ENCODE results near the gene HACD1. TPM values are rescaled to one million over a fixed set of nuclear protein-coding genes. Genes with fewer than 3 reads are reported as not detected.

Gene HACD1, protein sequence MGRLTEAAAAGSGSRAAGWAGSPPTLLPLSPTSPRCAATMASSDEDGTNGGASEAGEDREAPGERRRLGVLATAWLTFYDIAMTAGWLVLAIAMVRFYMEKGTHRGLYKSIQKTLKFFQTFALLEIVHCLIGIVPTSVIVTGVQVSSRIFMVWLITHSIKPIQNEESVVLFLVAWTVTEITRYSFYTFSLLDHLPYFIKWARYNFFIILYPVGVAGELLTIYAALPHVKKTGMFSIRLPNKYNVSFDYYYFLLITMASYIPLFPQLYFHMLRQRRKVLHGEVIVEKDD
- total RNA-seq, result 0.27 TPM in 1 of 2 replicates, not detected in the other

- intact Hi-C loops (cut with micrococcal nuclease), result loop anchor here (1.0 kb wide), 1 partner anchor 27 kb away; the partner anchor contains the start of gene STAM
Measured at GRCh38 chr10:17617031-17617911, at the start of gene HACD1. TSS of gene HACD1 (minus strand) at chr10:17617374. CDS start at chr10:17617339, 35 bp downstream.

DNA sequence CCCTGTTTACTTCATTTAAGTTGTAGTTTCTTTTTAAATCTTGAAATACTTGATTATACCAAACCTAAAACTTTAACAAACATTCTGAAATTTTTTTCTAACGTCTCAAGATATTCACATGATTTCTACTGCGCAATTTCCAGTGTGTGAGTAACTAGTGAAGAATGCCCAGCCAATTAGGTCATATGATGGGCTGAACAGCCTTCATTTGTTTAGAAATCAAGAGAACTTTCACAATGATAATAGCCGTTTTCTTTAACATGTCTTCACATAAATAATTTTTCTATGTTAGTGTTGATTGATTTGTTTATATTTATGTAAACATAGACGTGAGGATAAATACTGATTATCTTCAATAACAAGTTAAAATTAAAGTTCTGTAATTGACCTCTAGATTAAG, 48.6 kb upstream of the HACD1 start:
- intact Hi-C loops (cut with micrococcal nuclease), result no loop called here

DNA sequence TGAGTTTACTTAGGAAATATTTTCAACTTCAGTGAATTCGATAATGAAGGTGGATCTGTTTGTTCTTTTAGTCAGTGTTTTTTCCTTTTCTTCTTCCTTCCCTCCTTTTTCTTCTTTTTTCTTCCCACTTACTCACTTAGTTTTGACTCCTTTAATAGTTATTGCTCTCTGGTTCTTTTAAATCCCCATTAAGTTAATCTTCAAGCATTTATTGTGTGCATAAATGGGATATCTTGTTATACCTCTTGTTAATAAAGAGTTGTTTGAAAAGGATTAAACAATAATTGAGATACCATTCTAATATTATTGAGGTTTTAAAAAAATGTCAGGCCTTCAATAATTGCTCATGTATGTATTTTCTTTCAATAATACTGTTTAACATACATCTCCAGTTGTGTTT, 46.3 kb upstream of the HACD1 start:
- intact Hi-C loops (cut with micrococcal nuclease), result no loop called here

GRCh38 chr10:17662193-17663138, 45.3 kb upstream of the HACD1 start:
- intact Hi-C loops (cut with micrococcal nuclease), result no loop called here

DNA sequence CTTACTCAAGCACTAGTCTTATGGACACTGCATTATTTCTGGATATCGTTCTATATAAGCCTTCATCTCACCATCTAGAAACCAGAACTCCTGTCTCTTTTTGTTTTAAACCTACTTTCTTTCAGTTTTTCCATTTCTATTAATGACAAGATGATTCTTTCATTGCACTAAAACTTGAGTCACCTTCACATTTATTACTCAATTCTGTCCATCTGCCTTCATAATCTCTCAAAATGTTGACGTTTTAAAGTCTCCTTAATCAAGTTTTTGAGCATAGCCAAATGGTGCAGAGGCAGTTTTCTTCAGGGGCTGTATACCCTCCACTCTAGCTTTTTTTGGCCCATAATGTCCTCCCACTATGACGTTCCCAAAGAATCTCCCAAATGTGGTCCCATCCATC, 44.3 kb upstream of the HACD1 start:
- intact Hi-C loops (cut with micrococcal nuclease), result no loop called here

DNA sequence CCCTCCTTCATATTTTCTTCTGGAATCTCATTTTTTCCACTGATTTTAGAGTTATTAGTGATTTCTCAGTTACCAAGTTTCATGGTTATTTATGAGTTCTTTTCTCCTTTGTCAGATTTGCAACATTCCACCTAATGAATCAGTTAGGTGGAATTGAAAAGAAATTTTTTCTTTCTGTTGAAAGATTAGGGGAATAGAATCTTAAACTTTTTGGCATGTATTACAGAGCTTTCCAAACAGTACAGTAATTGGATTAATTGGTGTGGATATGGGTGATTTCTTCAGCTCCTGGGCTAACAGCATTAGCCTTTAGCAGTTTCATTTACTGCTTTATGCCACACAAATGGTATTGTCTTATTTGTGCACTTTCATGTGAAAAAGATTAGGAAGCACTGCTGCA, 43.7 kb upstream of the HACD1 start:
- intact Hi-C loops (cut with micrococcal nuclease), result no loop called here

DNA sequence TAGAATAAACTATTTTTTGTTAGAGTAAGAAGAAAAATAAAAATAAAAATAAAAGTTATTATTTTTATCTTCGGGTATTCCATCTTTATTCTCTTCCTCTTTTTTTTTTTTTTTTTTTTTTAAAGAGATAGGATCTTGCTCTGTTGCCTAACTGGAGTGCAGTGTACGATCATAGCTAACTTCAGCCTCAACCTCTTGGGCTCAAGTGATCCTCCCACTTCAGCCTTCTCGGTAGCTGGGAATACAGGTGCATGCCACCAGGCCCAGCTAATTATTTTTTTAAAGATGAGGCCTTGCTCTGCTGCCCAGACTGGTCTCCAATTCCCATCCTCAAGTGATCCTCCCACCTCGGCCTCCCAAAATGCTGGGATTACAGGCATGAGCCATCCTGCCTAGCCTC, 42.2 kb upstream of the HACD1 start:
- intact Hi-C loops (cut with micrococcal nuclease), result no loop called here

DNA sequence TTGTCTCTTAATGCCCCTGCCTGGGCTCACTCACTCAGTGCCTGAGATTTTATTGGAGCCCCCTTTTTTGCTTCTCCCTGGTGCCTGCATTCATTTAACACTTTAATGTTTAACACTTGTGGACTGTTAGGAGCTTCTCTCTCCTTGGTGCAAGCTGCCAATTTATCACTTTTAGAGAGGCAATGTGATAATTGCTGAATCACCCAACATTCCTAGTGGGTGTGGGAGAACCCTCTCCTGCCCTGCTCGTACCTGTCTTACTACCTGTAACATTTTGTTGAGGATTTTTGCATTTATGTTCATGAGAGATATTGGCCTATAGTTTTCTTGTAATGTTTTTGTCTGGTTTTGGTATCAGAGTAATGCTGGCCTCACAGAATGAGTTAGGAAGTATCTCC, 39.9 kb upstream of the HACD1 start:
- intact Hi-C loops (cut with micrococcal nuclease), result no loop called here

DNA sequence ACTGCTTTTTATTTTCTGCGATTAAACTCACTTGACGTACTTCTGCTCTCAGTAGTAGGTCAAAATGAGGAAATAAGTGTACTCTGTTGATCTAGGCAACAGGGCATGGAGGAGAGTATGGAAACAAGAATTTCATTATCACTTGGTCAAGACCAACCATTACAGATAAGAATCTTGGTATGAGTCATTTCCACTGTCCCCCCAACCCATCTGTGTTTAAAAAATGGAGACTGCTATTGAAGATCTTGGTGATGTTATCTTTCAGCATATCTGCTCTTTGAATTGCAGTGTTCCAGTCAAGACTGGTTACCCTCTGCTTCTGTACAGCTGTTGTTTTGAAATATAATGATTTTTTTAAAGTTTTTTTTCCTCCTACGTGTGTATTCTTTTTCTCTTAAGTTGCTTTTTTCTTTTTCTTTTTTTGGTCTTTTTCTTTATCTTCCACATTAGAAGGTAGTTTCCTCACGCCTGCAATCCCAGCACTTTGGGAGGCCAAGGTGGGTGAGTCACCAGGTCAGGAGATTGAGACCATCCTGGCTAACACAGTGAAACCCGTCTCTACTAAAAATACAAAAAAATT, 38.5 kb upstream of the HACD1 start:
- intact Hi-C loops (cut with micrococcal nuclease), result loop anchor here (1.0 kb wide), 1 partner anchor 9 kb away; no protein-coding TSS in a partner anchor

- intact Hi-C loops (cut with micrococcal nuclease), result loop anchor here (1.0 kb wide), 1 partner anchor 9 kb away; no protein-coding TSS in a partner anchor
Measured at GRCh38 chr10:17655009-17655408, 37.8 kb upstream of the HACD1 start.

DNA sequence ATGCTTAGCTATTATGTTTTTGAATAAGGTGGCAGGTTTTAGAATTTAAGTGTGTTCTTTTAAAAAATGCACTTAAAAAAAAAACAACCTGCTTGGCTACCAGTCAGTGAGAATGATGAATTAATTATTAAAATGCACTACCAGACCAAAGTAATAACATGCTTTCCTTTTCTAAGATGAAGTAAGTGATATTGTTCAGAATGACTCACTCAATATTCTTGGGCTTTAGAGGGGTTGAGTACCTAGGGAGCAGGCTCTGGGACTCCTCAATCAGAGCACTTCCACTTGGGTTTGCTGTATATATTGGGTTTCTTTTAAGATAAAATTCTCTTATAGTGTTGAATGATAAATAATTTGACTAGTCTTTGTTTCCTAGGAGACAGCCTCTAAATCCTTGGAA, 35.4 kb upstream of the HACD1 start:
- intact Hi-C loops (cut with micrococcal nuclease), result no loop called here

GRCh38 chr10:17651896-17652295, 34.7 kb upstream of the HACD1 start:
- intact Hi-C loops (cut with micrococcal nuclease), result no loop called here

DNA sequence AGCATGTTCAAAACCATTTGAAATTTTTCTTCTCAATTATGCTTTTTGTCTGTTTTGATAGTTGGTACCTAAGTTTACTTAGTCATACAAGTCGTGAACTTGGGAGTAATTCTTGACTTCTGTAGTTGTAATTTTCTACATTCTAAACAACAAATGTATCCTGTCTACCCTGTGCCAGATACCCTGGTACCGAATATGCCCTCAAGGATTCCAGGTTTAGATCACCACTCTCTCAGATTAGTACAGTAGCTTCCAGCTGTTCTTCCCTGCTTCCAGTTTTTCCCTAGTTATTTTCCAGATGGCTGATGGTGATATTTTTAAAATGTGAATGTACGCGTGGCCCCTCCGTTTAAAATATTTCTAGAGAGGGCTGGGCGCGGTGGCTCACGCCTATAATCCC, 33.2 kb upstream of the HACD1 start:
- intact Hi-C loops (cut with micrococcal nuclease), result no loop called here

- intact Hi-C loops (cut with micrococcal nuclease), result loop anchor here (5.0 kb wide), 1 partner anchor 623 kb away; no protein-coding TSS in a partner anchor
Measured at GRCh38 chr10:17649836-17650235, 32.7 kb upstream of the HACD1 start.

GRCh38 chr10:17649052-17649451, 31.9 kb upstream of the HACD1 start:
- intact Hi-C loops (cut with micrococcal nuclease), result loop anchor here (5.0 kb wide), 1 partner anchor 622 kb away; no protein-coding TSS in a partner anchor

DNA sequence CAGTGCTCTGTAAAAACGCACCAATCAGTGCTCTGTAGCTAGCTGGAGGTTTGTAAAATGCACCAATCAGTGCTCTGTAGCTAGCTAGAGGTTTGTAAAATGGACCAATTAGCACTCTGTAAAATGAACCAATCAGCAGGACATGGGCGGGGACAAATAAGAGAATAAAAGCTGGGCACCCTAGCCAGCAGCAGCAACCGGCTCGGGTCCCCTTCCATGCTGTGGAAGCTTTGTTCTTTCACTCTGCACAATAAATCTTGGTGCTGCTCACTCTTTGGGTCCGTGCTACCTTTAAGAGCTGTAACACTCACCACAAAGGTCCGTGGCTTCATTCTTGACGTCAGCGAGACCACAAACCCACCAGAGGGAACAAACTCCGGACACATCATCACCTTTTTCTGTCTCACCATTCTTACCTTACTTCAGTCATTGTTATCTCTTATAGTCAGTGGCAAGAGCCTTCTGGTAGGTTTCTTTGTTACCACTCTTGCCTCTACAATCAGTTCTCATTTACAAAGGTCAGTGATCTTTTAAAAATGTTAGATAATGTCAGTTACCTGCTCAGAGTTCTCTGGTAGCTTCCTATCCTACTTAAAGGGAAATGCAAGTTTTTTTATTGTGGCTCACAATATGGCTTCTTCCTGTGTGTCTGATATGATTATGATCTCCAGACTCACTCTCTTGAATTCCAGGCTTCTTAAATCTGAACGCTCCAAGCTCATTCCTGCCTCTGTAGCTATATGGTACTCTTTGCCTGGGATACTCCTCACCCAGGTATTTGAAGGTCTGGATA, 31.3 kb upstream of the HACD1 start:
- intact Hi-C loops (cut with micrococcal nuclease), result loop anchor here (5.0 kb wide), 1 partner anchor 621 kb away; no protein-coding TSS in a partner anchor

DNA sequence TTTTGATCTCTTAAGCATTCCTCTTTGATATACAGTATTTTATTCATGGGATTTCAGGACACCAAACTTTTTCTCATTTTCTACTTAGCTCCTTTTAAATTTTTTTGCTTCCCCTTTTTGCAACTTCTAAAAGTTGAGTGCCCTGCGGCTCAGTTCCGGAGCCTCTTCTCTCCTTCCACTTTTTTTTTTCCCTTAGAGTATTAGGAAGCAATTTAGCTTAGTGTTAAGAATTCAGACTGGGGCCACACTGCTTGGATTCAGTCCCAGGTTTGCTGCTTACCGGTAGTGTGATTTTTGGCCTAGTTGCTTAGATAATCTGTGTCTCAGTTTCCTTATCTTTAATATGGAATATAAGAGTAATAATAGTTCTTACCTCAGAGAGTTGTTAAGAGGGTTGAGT, 30.2 kb upstream of the HACD1 start:
- intact Hi-C loops (cut with micrococcal nuclease), result loop anchor here (2.0 to 5.0 kb wide), 2 partner anchors 620 to 1011 kb away; partner anchors contain the start of gene ARL5B

- intact Hi-C loops (cut with micrococcal nuclease), result loop anchor here (1.0 to 5.0 kb wide), 4 partner anchors 10 to 1013 kb away; partner anchors contain the start of gene ARL5B
Measured at GRCh38 chr10:17645621-17646345, 28.6 kb upstream of the HACD1 start.

DNA sequence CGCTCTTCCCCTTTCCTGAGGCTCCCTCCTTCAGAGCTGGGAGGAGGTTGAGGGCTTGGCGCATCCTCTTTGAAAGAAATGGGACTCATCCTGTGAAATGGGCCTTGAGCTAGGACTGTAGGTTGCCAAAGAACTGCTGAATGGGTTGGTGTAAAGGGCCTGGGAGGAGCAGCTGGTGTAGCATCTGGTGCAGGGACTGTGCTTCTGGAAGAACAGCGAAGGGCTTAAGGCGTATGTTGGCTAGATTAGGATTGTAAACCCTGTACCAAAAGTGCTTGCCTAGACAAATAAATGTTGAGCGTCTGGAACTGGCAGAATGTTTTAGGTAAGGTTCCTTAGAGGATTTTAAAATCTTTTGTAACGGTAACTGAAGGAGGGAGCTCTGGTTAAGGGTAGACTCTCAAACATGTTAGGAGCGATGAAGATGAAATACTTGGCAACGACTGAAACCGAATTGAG, 27.3 kb upstream of the HACD1 start:
- intact Hi-C loops (cut with micrococcal nuclease), result loop anchor here (1.0 to 5.0 kb wide), 9 partner anchors 25 to 1782 kb away; partner anchors contain the start of genes HACD1, MINDY3, NSUN6 and VIM

Measured in T-helper 1 cell treated with Interleukin-12 subunit alpha and Interleukin-12 subunit beta and Interleukin-4 antibody, amounts not matched to agents 30 ng/mL and 1 ng/mL, for 36 hours (primary cell).